GM12874 (cell line): Measurements from ENCODE around the gene TEX2.
A peak's percentile ranks its signal among the peaks of the same experiment; 100 is the strongest.

Source experiments
- TF ChIP-seq, protein P1 (sequence below): IDR thresholded peaks from 2 replicates; pipeline ENCODE4 v1.5.1; 2011; ENCODE audit warnings: low read depth, mild to moderate bottlenecking, control low read depth, low read length, moderate library complexity; ENCODE audit not compliant: insufficient read depth

TEX2 gene, protein sequence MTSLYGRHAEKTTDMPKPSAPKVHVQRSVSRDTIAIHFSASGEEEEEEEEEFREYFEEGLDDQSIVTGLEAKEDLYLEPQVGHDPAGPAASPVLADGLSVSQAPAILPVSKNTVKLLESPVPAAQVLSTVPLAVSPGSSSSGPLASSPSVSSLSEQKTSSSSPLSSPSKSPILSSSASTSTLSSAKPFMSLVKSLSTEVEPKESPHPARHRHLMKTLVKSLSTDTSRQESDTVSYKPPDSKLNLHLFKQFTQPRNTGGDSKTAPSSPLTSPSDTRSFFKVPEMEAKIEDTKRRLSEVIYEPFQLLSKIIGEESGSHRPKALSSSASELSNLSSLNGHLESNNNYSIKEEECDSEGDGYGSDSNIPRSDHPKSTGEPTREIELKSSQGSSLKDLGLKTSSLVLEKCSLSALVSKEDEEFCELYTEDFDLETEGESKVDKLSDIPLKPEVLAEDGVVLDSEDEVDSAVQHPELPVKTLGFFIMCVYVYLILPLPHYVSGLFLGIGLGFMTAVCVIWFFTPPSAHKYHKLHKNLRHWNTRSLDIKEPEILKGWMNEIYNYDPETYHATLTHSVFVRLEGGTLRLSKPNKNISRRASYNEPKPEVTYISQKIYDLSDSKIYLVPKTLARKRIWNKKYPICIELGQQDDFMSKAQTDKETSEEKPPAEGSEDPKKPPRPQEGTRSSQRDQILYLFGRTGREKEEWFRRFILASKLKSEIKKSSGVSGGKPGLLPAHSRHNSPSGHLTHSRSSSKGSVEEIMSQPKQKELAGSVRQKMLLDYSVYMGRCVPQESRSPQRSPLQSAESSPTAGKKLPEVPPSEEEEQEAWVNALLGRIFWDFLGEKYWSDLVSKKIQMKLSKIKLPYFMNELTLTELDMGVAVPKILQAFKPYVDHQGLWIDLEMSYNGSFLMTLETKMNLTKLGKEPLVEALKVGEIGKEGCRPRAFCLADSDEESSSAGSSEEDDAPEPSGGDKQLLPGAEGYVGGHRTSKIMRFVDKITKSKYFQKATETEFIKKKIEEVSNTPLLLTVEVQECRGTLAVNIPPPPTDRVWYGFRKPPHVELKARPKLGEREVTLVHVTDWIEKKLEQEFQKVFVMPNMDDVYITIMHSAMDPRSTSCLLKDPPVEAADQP

DNA sequence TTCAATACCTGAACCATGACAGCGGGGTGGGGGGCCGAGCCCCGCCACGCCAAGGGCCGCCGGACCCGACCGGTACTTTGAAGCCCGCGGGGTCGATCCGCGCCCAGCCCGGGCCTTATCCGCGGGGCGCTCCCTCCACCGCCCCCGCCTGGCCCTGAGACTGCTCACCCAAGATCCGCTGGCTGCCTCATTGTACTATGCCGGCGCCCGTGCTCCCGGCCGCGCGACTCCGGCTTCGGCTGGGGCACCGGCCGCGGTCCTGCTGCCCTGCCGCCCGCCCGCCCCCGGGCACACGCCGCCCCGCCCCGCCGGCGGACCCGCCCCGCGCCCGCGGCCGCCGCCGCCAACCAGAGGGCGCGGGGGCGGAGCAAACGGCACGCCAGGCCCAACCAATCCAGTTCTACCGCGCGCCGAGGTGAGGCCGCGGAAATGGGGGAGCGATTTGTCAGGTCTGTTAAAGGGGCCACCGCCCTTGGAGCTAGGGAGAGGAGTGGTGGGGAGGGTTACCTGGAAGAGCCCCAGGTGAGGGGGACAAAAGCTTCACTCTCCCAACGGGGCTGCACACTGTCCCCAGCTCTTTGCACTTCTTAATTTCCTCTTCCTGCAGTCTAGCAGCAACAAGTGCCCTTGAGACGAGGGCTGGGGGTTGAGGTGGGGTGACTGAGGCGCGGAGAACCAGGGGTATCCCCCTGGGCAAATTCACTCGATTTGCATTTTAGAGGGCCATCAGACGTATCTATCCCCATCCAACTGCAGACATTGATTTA, at the start of gene TEX2:
Gene TEX2, minus strand, starts transcription at position 261 of the 767 bp plus-strand sequence. CDS start 49,043 bp downstream, outside the sequence.
- TF ChIP-seq, protein P1, sequence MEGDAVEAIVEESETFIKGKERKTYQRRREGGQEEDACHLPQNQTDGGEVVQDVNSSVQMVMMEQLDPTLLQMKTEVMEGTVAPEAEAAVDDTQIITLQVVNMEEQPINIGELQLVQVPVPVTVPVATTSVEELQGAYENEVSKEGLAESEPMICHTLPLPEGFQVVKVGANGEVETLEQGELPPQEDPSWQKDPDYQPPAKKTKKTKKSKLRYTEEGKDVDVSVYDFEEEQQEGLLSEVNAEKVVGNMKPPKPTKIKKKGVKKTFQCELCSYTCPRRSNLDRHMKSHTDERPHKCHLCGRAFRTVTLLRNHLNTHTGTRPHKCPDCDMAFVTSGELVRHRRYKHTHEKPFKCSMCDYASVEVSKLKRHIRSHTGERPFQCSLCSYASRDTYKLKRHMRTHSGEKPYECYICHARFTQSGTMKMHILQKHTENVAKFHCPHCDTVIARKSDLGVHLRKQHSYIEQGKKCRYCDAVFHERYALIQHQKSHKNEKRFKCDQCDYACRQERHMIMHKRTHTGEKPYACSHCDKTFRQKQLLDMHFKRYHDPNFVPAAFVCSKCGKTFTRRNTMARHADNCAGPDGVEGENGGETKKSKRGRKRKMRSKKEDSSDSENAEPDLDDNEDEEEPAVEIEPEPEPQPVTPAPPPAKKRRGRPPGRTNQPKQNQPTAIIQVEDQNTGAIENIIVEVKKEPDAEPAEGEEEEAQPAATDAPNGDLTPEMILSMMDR, result no peak

DNA sequence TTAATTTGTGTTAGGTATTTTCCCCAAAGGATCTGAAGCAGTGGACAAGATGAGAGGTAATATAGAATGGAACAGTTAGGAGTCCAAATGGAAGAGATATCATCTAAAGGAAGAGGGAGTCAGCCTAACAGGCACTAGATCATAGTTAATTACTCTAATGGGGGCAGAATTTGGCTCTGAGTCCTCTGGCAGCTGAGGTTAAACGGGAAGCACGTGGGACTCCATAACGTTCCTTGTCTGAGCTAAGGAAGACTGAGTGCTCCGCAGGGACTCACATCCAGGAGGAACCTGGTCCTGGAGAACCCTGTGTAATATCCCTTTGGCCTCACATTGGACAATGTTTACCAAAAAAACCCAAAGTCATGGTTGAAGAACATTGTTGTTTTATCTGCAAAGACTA, 46.6 kb upstream of the TEX2 start:
- TF ChIP-seq, protein P1, result no peak

DNA sequence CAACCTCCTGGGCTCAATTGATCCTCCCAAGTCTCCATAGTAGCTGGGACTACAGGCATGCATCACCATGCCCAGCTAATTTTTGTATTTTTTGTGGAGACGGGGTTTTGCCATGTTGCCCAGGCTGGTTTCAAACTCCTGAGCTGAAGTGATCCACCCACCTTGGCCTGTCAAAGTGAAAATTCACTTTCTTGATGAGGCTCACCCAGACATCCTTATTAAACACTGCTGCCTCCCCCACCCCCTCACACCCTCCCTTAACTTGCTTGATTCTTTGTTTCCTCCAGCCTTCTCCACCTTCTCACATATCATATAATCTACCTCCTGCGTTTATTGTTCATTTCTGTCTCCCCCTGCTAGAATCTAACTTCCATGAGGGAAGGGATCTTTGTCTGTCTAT, 46.0 kb upstream of the TEX2 start:
- TF ChIP-seq, protein P1, result no peak

DNA sequence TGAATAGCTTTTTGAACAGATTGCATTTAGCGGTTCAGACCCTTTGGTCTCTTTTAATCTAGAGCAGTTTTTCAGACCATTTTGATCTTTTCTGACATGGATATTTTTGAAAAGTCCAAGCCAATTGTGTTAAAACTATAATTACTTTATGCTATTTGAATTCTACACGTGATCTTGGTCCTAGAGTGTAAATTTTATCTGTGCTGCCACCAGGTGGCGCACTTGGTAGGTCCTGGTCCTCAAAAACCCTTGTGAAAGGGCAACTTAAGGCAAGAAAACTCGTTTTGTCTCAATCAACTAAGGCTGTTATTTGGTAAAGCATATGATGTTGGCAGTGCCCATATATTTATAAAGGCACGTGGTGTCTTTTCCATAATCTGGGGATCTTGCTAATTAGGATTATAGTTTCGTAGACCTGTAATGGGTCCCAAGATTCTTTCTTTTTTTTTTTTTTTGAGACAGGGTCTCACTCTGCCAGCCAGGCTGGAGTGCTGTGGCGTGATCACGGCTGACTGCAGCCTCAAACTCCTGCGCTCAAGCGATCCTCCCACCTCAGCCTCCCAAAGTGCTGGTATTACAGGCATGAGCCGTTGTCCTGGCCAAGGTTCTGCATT, 43.9 kb upstream of the TEX2 start:
- TF ChIP-seq, protein P1, result peak; percentile 57

DNA sequence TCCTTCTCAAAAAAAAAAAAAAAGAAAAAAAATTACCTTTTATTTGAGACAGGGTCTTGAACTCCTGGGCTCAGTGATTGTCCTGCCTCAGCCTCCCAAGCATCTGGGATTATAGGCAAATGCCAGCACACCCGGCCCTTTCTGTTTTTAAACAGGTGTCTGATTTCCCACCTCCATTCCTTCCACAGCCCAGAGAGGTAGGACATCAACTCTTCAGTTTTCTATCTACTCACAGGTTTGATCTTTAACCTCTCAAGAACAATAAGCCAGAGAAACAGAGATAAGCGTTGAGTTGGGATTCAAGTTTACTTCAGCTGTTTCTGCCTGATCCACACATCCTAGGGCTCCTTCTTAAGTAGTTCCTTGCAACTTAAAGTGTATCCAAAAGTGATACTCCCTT, 41.5 kb upstream of the TEX2 start:
- TF ChIP-seq, protein P1, result no peak

DNA sequence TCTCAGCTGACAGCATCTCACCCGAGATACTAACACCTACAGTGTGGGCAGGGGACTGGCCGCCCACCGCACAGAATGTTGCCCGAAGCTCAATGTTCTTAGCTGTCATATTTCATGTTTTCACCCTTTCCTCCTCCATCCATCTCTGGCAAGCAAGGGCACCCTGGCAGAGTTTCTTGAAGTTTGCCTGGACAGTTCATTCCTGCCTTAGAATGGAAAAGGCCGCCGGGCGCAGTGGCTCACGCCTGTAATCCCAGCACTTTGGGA, 37.6 kb upstream of the TEX2 start:
- TF ChIP-seq, protein P1, result no peak
